Measurements from ENCODE around the gene RALGAPA2.

The RALGAPA2 gene

GRCh38 chr20:20499439-20499838 lies 213.0 kb downstream of the RALGAPA2 start:
- DNase-seq (ENCODE audit: low read depth in 1 of 2, low spot score in 1 of 2), result no peak

- no peak for DNase-seq (ENCODE audit: low read depth in 1 of 2, low spot score in 1 of 2)
Measured at GRCh38 chr20:20498076-20498861, 214.2 kb downstream of the RALGAPA2 start.

- DNase-seq (ENCODE audit: low read depth in 1 of 2, low spot score in 1 of 2), result no peak
Measured at GRCh38 chr20:20497242-20497978, 215.0 kb downstream of the RALGAPA2 start.

- no peak for DNase-seq (ENCODE audit: low read depth in 1 of 2, low spot score in 1 of 2)
Measured at GRCh38 chr20:20495729-20496503, 216.5 kb downstream of the RALGAPA2 start.

- DNase-seq (ENCODE audit: low read depth in 1 of 2, low spot score in 1 of 2), result no peak
Measured at GRCh38 chr20:20493701-20494100, 218.7 kb downstream of the RALGAPA2 start.

GRCh38 chr20:20492521-20493332 lies 219.7 kb downstream of the RALGAPA2 start:
- DNase-seq (ENCODE audit: low read depth in 1 of 2, low spot score in 1 of 2), result no peak

- no peak for DNase-seq (ENCODE audit: low read depth in 1 of 2, low spot score in 1 of 2)
Measured at GRCh38 chr20:20491784-20492264, 220.6 kb downstream of the RALGAPA2 start.

- DNase-seq (ENCODE audit: low read depth in 1 of 2, low spot score in 1 of 2), result no peak
Measured at GRCh38 chr20:20491110-20491783, 221.2 kb downstream of the RALGAPA2 start.

GRCh38 chr20:20490673-20491072 lies 221.8 kb downstream of the RALGAPA2 start:
- DNase-seq (ENCODE audit: low read depth in 1 of 2, low spot score in 1 of 2), result no peak

GRCh38 chr20:20489648-20490341 lies 222.6 kb downstream of the RALGAPA2 start:
- no peak for DNase-seq (ENCODE audit: low read depth in 1 of 2, low spot score in 1 of 2)

- no peak for DNase-seq (ENCODE audit: low read depth in 1 of 2, low spot score in 1 of 2)
Measured at GRCh38 chr20:20489054-20489453, 223.4 kb downstream of the RALGAPA2 start.

GRCh38 chr20:20488388-20488787 lies 224.1 kb downstream of the RALGAPA2 start:
- DNase-seq (ENCODE audit: low read depth in 1 of 2, low spot score in 1 of 2), result no peak

- no peak for DNase-seq (ENCODE audit: low read depth in 1 of 2, low spot score in 1 of 2)
Measured at GRCh38 chr20:20487811-20488210, 224.6 kb downstream of the RALGAPA2 start.

GRCh38 chr20:20483328-20483727 lies 229.1 kb downstream of the RALGAPA2 start:
- DNase-seq (ENCODE audit: low read depth in 1 of 2, low spot score in 1 of 2), result no peak

- no peak for DNase-seq (ENCODE audit: low read depth in 1 of 2, low spot score in 1 of 2)
Measured at GRCh38 chr20:20482453-20482852, 230.0 kb downstream of the RALGAPA2 start.

GRCh38 chr20:20480689-20481088 lies 231.8 kb downstream of the RALGAPA2 start:
- DNase-seq (ENCODE audit: low read depth in 1 of 2, low spot score in 1 of 2), result no peak

- no peak for DNase-seq (ENCODE audit: low read depth in 1 of 2, low spot score in 1 of 2)
Measured at GRCh38 chr20:20480126-20480525, 232.3 kb downstream of the RALGAPA2 start.

GRCh38 chr20:20477444-20478041 lies 234.9 kb downstream of the RALGAPA2 start:
- DNase-seq (ENCODE audit: low read depth in 1 of 2, low spot score in 1 of 2), result no peak

GRCh38 chr20:20476504-20476903 lies 235.9 kb downstream of the RALGAPA2 start:
- DNase-seq (ENCODE audit: low read depth in 1 of 2, low spot score in 1 of 2), result no peak
